Esophagus muscularis mucosa (tissue), 4 donors: ENCODE results near the gene ZNF804A. TPM values are rescaled to one million over a fixed set of nuclear protein-coding genes. Genes with fewer than 3 reads are reported as not detected.

Source experiments
- DNase-seq: peaks from one replicate; pipeline ENCODE4 v3.0.0-alpha.2; 2017; ENCODE audit errors: extremely low spot score
- H3K27ac ChIP-seq, 4 donors: fragments of 200-600 bp; sonication (generic); replicated peaks in 1 of 4; 1 replicate in 3 of 4; 2 replicates in 1 of 4; pipeline ENCODE4 v1.5.1; 2016 to 2019; ENCODE audit warnings: mild to moderate bottlenecking in 1 of 4
- H3K27me3 ChIP-seq, 4 donors: fragments of 200-600 bp; sonication (generic); one replicate each; pipeline versions ENCODE4 v1.5.1 to v1.6.0; 2016 to 2019
- H3K36me3 ChIP-seq, 4 donors: fragments of 200-600 bp; sonication (generic); one replicate each; pipeline ENCODE4 v1.5.1; 2016 to 2019
- H3K4me1 ChIP-seq, 4 donors: fragments of 200-600 bp; sonication (generic); one replicate each; pipeline ENCODE4 v1.5.1; 2016 to 2019
- H3K4me3 ChIP-seq, 4 donors: fragments of 200-600 bp; sonication (generic); 1 replicate in 2 of 4; 2 replicates in 2 of 4; pipeline ENCODE4 v1.5.1; 2016 to 2019; ENCODE audit warnings: mild to moderate bottlenecking in 4 of 4, moderate library complexity in 1 of 4
- H3K9me3 ChIP-seq, 4 donors: fragments of 200-600 bp; sonication (generic); 1 replicate in 3 of 4; 2 replicates in 1 of 4; pipeline ENCODE4 v1.5.1; 2016 to 2019
- EP300 ChIP-seq: sonication (generic); formaldehyde crosslinking; IDR thresholded peaks from one replicate; pipeline ENCODE4 v1.6.1; 2017; ENCODE audit warnings: antibody characterized with exemption
- POLR2A ChIP-seq: fragments of 450-650 bp; IDR thresholded peaks from one replicate; pipeline ENCODE4 v1.6.1; 2017; ENCODE audit warnings: antibody characterized with exemption, moderate library complexity, mild to moderate bottlenecking, low read depth
- POLR2AphosphoS5 ChIP-seq, 2 donors: sonication (generic); formaldehyde crosslinking; IDR thresholded peaks; one replicate each; pipeline ENCODE4 v1.6.1; 2017; ENCODE audit warnings: antibody characterized with exemption in 2 of 2
- WGBS: methylation state at CpG from one replicate; pipeline ENCODE4 v1.1.5; 2018; 5-methylcytosine and 5-hydroxymethylcytosine counted together
- intact Hi-C: fragments of 100-400 bp; cut with DNase I; formaldehyde crosslinking; loops from one replicate; pipeline ENCODE4 v1.15.1; 2023
- total RNA-seq, 4 donors: library from RNA; depleted of rRNA; stranded (reverse); fragments of >200 nt; gene quantifications; one replicate each; pipeline versions ENCODE4 v1.1.0 to v1.2.1, GENCODE V29; 2016
- TF ChIP-seq, protein P1 (sequence below), 3 experiments: fragments of 200-600 bp in 2 of 3; fragments of 450-650 bp in 1 of 3; sonication (generic) in 2 of 3; IDR thresholded peaks; one replicate each; pipeline ENCODE4 v1.5.1; 2017 to 2019; ENCODE audit warnings: antibody characterized with exemption in 3 of 3, mild to moderate bottlenecking in 2 of 3, moderate library complexity in 1 of 3

ZNF804A gene
- total RNA-seq, 4 donors from 2014 or later = 0.33 TPM; not detected in 3

DNA sequence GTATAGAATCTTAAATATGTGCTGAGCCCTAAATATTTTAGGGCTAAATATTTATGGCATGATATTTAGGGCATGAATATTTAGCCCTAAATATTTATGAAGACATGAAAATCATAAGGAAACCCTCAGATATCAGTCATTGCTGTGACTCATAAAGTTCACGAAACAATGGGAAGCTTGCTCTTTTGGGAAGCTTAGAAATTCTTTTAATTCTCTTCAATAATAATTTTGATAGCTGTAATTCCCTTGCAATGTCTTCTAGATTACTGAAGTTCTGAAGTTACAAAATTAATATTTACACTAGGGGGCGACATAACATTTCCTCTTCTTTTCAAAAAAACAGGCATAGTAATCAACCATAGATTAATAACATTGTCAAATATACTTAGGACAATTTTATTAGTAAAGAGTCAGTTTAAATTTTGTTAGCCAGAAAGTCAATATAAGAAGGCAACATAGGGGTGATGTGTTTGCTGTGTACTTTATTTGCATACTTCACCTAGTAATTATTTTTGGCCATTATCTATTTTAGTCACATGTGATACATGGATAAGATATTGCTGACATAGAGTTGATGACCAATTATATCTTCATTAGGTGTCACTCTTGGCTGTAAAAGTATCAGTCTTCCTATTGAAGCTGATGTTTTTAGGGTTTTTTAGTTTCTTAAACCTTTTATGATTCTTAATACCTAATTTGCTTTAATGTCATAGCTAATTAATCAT is 13.2 kb downstream of the ZNF804A start:
- 36% methylated on average over 2 of the region's 2 CpGs for WGBS
- no peak for DNase-seq
- intact Hi-C loops = no loop called here
- TF ChIP-seq, protein P1, sequence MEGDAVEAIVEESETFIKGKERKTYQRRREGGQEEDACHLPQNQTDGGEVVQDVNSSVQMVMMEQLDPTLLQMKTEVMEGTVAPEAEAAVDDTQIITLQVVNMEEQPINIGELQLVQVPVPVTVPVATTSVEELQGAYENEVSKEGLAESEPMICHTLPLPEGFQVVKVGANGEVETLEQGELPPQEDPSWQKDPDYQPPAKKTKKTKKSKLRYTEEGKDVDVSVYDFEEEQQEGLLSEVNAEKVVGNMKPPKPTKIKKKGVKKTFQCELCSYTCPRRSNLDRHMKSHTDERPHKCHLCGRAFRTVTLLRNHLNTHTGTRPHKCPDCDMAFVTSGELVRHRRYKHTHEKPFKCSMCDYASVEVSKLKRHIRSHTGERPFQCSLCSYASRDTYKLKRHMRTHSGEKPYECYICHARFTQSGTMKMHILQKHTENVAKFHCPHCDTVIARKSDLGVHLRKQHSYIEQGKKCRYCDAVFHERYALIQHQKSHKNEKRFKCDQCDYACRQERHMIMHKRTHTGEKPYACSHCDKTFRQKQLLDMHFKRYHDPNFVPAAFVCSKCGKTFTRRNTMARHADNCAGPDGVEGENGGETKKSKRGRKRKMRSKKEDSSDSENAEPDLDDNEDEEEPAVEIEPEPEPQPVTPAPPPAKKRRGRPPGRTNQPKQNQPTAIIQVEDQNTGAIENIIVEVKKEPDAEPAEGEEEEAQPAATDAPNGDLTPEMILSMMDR (IDR thresholded peaks at IDR 0.05) = peak in 1 of 3 experiments; percentile 23
- TF ChIP-seq POLR2AphosphoS5 (IDR thresholded peaks at IDR 0.05) = no peak
- Histone ChIP-seq H3K4me3 (no peak overlapping the region), H3K27ac (no peak overlapping the region), H3K4me1 (no peaks in the 10 kb centered on the region), H3K27me3 (no peaks in the 10 kb centered on the region), H3K9me3 (peaks cover 0 to 11% (median 0%) of the 10 kb centered on the region in 4 donors), H3K36me3 (no peaks in the 10 kb centered on the region)

DNA sequence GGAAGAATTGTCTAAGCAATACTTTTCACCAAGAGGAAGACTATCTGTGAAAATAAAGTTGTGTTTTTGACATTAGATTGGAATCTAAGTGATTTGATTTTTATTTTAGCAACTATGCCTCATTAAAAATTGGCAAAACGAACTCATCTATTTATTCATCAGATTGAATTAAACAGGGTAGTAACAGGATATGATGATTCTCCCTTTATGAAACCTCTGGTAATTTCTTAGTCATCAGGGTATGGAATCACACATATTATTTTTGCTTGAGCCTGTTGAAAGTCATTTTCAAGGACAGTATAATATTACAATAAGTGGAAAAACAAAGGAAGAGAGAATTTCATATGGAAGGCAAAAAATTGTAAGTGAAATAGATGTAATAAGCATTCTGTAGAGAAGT is 22.0 kb downstream of the ZNF804A start:
- Histone ChIP-seq H3K9me3 (peaks cover 0 to 1% (median 0%) of the 10 kb centered on the region in 4 donors), H3K36me3 (no peaks in the 10 kb centered on the region), H3K4me1 (no peaks in the 10 kb centered on the region), H3K4me3 (no peak overlapping the region), H3K27me3 (no peaks in the 10 kb centered on the region), H3K27ac (no peak overlapping the region)
- DNase-seq = no peak
- WGBS = 57% methylated on average over 1 of the region's 1 CpG
- TF ChIP-seq, protein P1 (IDR thresholded peaks at IDR 0.05) = no peak
- TF ChIP-seq EP300 (no peak), POLR2AphosphoS5 (IDR thresholded peaks at IDR 0.05) (no peak), POLR2A (no peak)
- intact Hi-C loops = no loop called here

DNA sequence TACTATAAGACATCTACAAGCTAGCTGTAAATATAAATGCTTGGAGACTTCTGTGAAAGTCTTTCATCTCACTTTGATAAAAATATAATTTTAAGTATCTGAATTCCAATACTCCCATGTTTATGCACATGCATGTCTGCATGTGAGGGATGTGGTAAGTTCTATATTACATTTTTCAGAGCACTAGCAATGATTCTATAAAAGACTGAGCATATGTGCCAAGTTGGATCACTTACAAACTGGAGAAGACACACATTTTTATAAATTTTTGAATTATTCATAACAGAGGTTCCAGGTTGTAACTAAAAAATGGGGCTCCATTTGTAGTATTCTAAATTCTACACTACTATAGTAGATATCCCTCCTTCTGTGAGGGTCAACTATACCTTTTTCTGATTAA is 26.0 kb downstream of the ZNF804A start:
- no peak overlapping the region for H3K4me3 ChIP-seq
- intact Hi-C loops = no loop called here
- H3K36me3 ChIP-seq = no peaks in the 10 kb centered on the region
- TF ChIP-seq, protein P1 (IDR thresholded peaks at IDR 0.05) = no peak
- no peak for TF ChIP-seq EP300
- no peak for TF ChIP-seq POLR2AphosphoS5 (IDR thresholded peaks at IDR 0.05)
- TF ChIP-seq POLR2A = no peak
- no peak overlapping the region for H3K27ac ChIP-seq
- H3K9me3 ChIP-seq = no peaks in the 10 kb centered on the region
- H3K27me3 ChIP-seq = no peaks in the 10 kb centered on the region
- H3K4me1 ChIP-seq = no peaks in the 10 kb centered on the region
- no peak for DNase-seq

DNA sequence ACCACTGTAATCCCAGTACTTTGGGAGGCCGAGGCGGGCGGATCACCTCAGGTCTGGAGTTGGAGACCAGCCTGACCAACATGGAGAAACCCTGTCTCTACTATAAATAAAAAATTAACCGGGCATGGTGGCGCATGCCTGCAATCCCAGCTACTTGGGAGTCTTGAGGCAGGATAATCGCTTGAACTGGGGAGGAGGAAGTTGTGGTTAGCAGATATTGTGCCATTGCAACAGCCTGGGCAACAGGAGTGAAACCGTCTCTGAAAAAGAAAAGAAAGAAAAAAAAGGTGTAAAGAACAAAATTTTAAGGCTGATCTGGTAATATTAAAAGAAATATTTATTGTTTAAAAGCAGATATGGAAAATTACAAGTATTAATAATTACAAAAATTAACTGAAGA is 29.7 kb downstream of the ZNF804A start:
- intact Hi-C loops = no loop called here
- Histone ChIP-seq H3K4me1 (no peaks in the 10 kb centered on the region), H3K9me3 (no peaks in the 10 kb centered on the region), H3K27ac (no peak overlapping the region), H3K4me3 (no peak overlapping the region), H3K36me3 (no peaks in the 10 kb centered on the region), H3K27me3 (no peaks in the 10 kb centered on the region)
- no peak for DNase-seq
- 86% methylated on average over 7 of the region's 7 CpGs for WGBS
- TF ChIP-seq, protein P1 (IDR thresholded peaks at IDR 0.05) = no peak
- TF ChIP-seq EP300 = no peak
- no peak for TF ChIP-seq POLR2AphosphoS5 (IDR thresholded peaks at IDR 0.05)
- no peak for TF ChIP-seq POLR2A

DNA sequence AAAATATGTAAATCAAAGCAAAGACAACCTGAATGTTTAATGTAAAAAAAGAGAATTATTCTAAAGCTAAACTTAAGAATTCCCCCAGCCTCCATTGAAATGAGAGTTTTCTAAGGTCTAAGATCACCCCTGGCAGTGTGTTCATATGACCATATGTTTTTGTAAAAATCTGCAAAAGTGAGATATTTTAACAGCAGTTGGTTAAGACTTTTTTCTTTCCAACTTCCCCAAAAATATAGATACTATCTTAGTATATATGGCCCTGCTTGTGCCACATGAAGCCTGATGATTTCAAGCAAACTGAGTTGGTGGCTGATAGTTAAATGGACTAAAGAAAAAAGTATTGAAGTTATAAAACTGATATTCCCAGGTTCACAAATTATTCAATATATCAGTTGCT is 35.4 kb downstream of the ZNF804A start:
- Histone ChIP-seq H3K36me3 (no peaks in the 10 kb centered on the region), H3K27me3 (no peaks in the 10 kb centered on the region), H3K4me1 (no peaks in the 10 kb centered on the region), H3K9me3 (no peaks in the 10 kb centered on the region), H3K27ac (no peak overlapping the region), H3K4me3 (no peak overlapping the region)
- intact Hi-C loops = no loop called here
- TF ChIP-seq, protein P1 (IDR thresholded peaks at IDR 0.05) = no peak
- TF ChIP-seq POLR2A = no peak
- TF ChIP-seq EP300 = no peak
- TF ChIP-seq POLR2AphosphoS5 (IDR thresholded peaks at IDR 0.05) = no peak
- no peak for DNase-seq
